IPS-15b (cell line): ENCODE measurements around the gene GSTM3.
"Not testable (repeated sequence)": the region's sequence is repeated elsewhere in the genome, so short reads cannot be mapped to it uniquely, and the experiment has no call there.

Source experiments
- H3K27me3 ChIP-seq: one replicate; pipeline ENCODE4 v1.6.1; 2013; ENCODE audit warnings: low read length; ENCODE audit not compliant: control insufficient read depth, insufficient read depth
- H3K36me3 ChIP-seq: one replicate; pipeline ENCODE4 v1.6.1; 2013; ENCODE audit warnings: low read length; ENCODE audit not compliant: control insufficient read depth, insufficient read depth
- H3K4me1 ChIP-seq: one replicate; pipeline ENCODE4 v1.6.1; 2013; ENCODE audit warnings: mild to moderate bottlenecking, low read length; ENCODE audit not compliant: control insufficient read depth, insufficient read depth
- H3K4me3 ChIP-seq: one replicate; pipeline ENCODE4 v1.5.1; 2013; ENCODE audit warnings: low read depth, low read length
- H3K9ac ChIP-seq: one replicate; pipeline ENCODE4 v1.6.1; 2013; ENCODE audit warnings: low read depth, mild to moderate bottlenecking, low read length
- H3K9me3 ChIP-seq: one replicate; pipeline ENCODE4 v1.6.1; 2013; ENCODE audit warnings: mild to moderate bottlenecking, low read length; ENCODE audit not compliant: control insufficient read depth, insufficient read depth

GSTM3 gene

GRCh38 chr1:109695138-109695537 lies 45.7 kb downstream of the GSTM3 start:
- H3K9ac ChIP-seq, H3K36me3 ChIP-seq, H3K4me3 ChIP-seq, H3K9me3 ChIP-seq, H3K4me1 ChIP-seq, H3K27me3 ChIP-seq: not testable (repeated sequence)

- H3K4me1 ChIP-seq, H3K9me3 ChIP-seq, H3K27me3 ChIP-seq, H3K36me3 ChIP-seq, H3K4me3 ChIP-seq, H3K9ac ChIP-seq: not testable (repeated sequence)
These were observed 46.4 kb downstream of the GSTM3 start for GRCh38 chr1:109694400-109694799.

- Histone ChIP-seq H3K4me3 (no peak overlapping the region), H3K4me1 (no peaks in the 10 kb centered on the region), H3K36me3 (no peaks in the 10 kb centered on the region), H3K9ac (no peak overlapping the region), H3K27me3 (no peaks in the 10 kb centered on the region), H3K9me3 (no peaks in the 10 kb centered on the region)
These were observed 49.1 kb downstream of the GSTM3 start for GRCh38 chr1:109691759-109692158.

- Histone ChIP-seq H3K9me3 (no peaks in the 10 kb centered on the region), H3K36me3 (no peaks in the 10 kb centered on the region), H3K27me3 (no peaks in the 10 kb centered on the region), H3K4me1 (no peaks in the 10 kb centered on the region), H3K4me3 (no peak overlapping the region), H3K9ac (no peak overlapping the region)
These were observed 50.9 kb downstream of the GSTM3 start for GRCh38 chr1:109689844-109690405.

- H3K9ac ChIP-seq, result no peak within 1 kb of the TSS
- no peaks in the 10 kb centered on the region for H3K36me3 ChIP-seq
- H3K4me1 ChIP-seq, result no peaks in the 10 kb centered on the region
- H3K9me3 ChIP-seq, result no peaks in the 10 kb centered on the region
- no peaks in the 10 kb centered on the region for H3K27me3 ChIP-seq
- H3K4me3 ChIP-seq, result no peak within 1 kb of the TSS
These were observed 53.0 kb downstream of the GSTM3 start, which contains the start of gene GSTM1 for GRCh38 chr1:109687641-109688499. Gene GSTM1 (plus strand): TSS chr1:109687817. CDS start chr1:109687874, 57 bp downstream.

- H3K4me1 ChIP-seq, H3K4me3 ChIP-seq, H3K27me3 ChIP-seq, H3K9me3 ChIP-seq, H3K9ac ChIP-seq, H3K36me3 ChIP-seq: not testable (repeated sequence)
These were observed 53.7 kb downstream of the GSTM3 start for GRCh38 chr1:109687109-109687508.

GRCh38 chr1:109685890-109686289 lies 54.9 kb downstream of the GSTM3 start:
- not testable (repeated sequence) for H3K9ac ChIP-seq, H3K4me3 ChIP-seq, H3K27me3 ChIP-seq, H3K36me3 ChIP-seq, H3K9me3 ChIP-seq, H3K4me1 ChIP-seq

- not testable (repeated sequence) for H3K9me3 ChIP-seq, H3K4me3 ChIP-seq, H3K27me3 ChIP-seq, H3K9ac ChIP-seq, H3K36me3 ChIP-seq, H3K4me1 ChIP-seq
These were observed 55.4 kb downstream of the GSTM3 start for GRCh38 chr1:109685399-109685798.

GRCh38 chr1:109684777-109685176 lies 56.1 kb downstream of the GSTM3 start:
- not testable (repeated sequence) for H3K36me3 ChIP-seq, H3K27me3 ChIP-seq, H3K9me3 ChIP-seq, H3K9ac ChIP-seq, H3K4me1 ChIP-seq, H3K4me3 ChIP-seq
